Suprapubic skin (tissue), 4 donors: ENCODE data around the gene SUPT16H. TPM values are rescaled to one million over a fixed set of nuclear protein-coding genes. Genes with fewer than 3 reads are reported as not detected.

Experiments
- DNase-seq, 2 donors: peaks; one replicate each; pipeline ENCODE4 v3.0.0-alpha.2; 2019; ENCODE audit warnings: low spot score in 2 of 2
- H3K27ac ChIP-seq: fragments of 200-600 bp; sonication (generic); one replicate; pipeline ENCODE4 v1.5.1; 2019
- H3K27me3 ChIP-seq: fragments of 200-600 bp; sonication (generic); one replicate; pipeline ENCODE4 v1.5.1; 2019
- H3K36me3 ChIP-seq: fragments of 200-600 bp; sonication (generic); one replicate; pipeline ENCODE4 v1.5.1; 2019
- H3K4me1 ChIP-seq: fragments of 200-600 bp; sonication (generic); one replicate; pipeline ENCODE4 v1.5.1; 2019
- H3K4me3 ChIP-seq: fragments of 200-600 bp; sonication (generic); one replicate; pipeline ENCODE4 v1.5.1; 2019; ENCODE audit warnings: mild to moderate bottlenecking
- H3K9me3 ChIP-seq: fragments of 200-600 bp; sonication (generic); one replicate; pipeline ENCODE4 v1.5.1; 2019
- CTCF ChIP-seq, 2 donors: fragments of 200-600 bp in 1 of 2; fragments of 450-650 bp in 1 of 2; sonication (generic) in 1 of 2; IDR thresholded peaks; one replicate each; pipeline ENCODE4 v1.5.1; 2016 to 2019; ENCODE audit warnings: antibody characterized with exemption in 2 of 2, mild to moderate bottlenecking in 1 of 2, moderate library complexity in 1 of 2
- EP300 ChIP-seq: sonication (generic); formaldehyde crosslinking; IDR thresholded peaks from one replicate; pipeline ENCODE4 v1.6.1; 2017; ENCODE audit warnings: antibody characterized with exemption
- POLR2A ChIP-seq, 2 donors: fragments of 450-650 bp; IDR thresholded peaks; one replicate each; pipeline ENCODE4 v1.6.1; 2017; ENCODE audit warnings: antibody characterized with exemption in 2 of 2, mild to moderate bottlenecking in 2 of 2, moderate library complexity in 2 of 2
- POLR2AphosphoS5 ChIP-seq, 3 donors: sonication (generic); formaldehyde crosslinking; IDR thresholded peaks; one replicate each; pipeline ENCODE4 v1.6.1; 2017; ENCODE audit warnings: antibody characterized with exemption in 3 of 3
- WGBS: methylation state at CpG from one replicate; pipeline ENCODE4 v1.1.5; 2018; 5-methylcytosine and 5-hydroxymethylcytosine counted together
- total RNA-seq, 4 donors: library from RNA; depleted of rRNA; stranded (reverse); fragments of >200 nt; gene quantifications; one replicate each; pipeline ENCODE4 v1.1.0, GENCODE V29; 2016

SUPT16H gene
- total RNA-seq, 4 donors from 2014 or later = 41.9 to 64.5 (median 50.1) TPM

DNA sequence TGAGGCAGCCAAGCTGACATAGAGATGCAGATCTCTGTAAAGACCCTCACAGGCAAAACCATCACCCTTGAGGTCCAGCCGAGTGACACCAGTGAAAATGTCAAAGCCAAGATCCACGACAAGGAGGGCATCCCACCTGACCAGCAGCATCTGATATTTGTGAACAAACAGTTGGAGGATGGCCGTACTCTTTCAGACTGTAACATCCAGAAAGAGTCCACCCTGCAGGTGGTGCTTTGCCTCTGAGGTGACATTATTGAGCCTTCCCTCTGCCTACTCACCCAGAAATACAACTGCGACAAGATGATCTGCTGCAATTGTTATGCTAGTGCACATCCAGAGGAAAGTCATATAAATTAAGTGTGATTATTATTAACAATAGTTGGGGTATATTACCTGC is 15.1 kb upstream of the SUPT16H start:
- Histone ChIP-seq H3K4me3 (no peak overlapping the region), H3K4me1 (no peaks in the 10 kb centered on the region), H3K9me3 (no peaks in the 10 kb centered on the region), H3K27ac (no peak overlapping the region), H3K36me3 (peaks cover 100% of the 10 kb centered on the region), H3K27me3 (no peaks in the 10 kb centered on the region)
- no peak for DNase-seq
- no peak for TF ChIP-seq POLR2AphosphoS5 (IDR thresholded peaks at IDR 0.05)
- no peak for TF ChIP-seq POLR2A (IDR thresholded peaks at IDR 0.05)
- no peak for TF ChIP-seq EP300
- no peak for TF ChIP-seq CTCF (IDR thresholded peaks at IDR 0.05)
- WGBS = 98% methylated on average over 4 of the region's 4 CpGs

- Histone ChIP-seq H3K9me3 (no peaks in the 10 kb centered on the region), H3K4me1 (no peaks in the 10 kb centered on the region), H3K4me3 (no peak overlapping the region), H3K27ac (no peak overlapping the region), H3K27me3 (no peaks in the 10 kb centered on the region), H3K36me3 (peaks cover 100% of the 10 kb centered on the region)
- no peak for TF ChIP-seq EP300
- TF ChIP-seq POLR2AphosphoS5 (IDR thresholded peaks at IDR 0.05) = no peak
- no peak for TF ChIP-seq POLR2A (IDR thresholded peaks at IDR 0.05)
- no peak for TF ChIP-seq CTCF (IDR thresholded peaks at IDR 0.05)
- WGBS = 0% methylated on average over 1 of the region's 1 CpG
- DNase-seq = no peak
Measured at GRCh38 chr14:21395450-21395849, 11.6 kb upstream of the SUPT16H start.

- TF ChIP-seq CTCF (IDR thresholded peaks at IDR 0.05) = no peak
- Histone ChIP-seq H3K4me3 (no peak overlapping the region), H3K27me3 (no peaks in the 10 kb centered on the region), H3K27ac (peak overlapping the region; percentile 92), H3K36me3 (peaks cover 43% of the 10 kb centered on the region), H3K9me3 (no peaks in the 10 kb centered on the region), H3K4me1 (peaks cover 22% of the 10 kb centered on the region)
- DNase-seq = no peak
- 85% methylated on average over 7 of the region's 7 CpGs for WGBS
Measured at GRCh38 chr14:21385188-21385904, 1.5 kb upstream of the SUPT16H start.

GRCh38 chr14:21384494-21384851 is 654 bp upstream of the SUPT16H start:
- Histone ChIP-seq H3K4me3 (peak overlapping the region; percentile 67), H3K36me3 (peaks cover 34% of the 10 kb centered on the region), H3K9me3 (no peaks in the 10 kb centered on the region), H3K27me3 (no peaks in the 10 kb centered on the region), H3K27ac (peak overlapping the region; percentile 92), H3K4me1 (peaks cover 22% of the 10 kb centered on the region)
- TF ChIP-seq CTCF (IDR thresholded peaks at IDR 0.05) (no peak), POLR2AphosphoS5 (IDR thresholded peaks at IDR 0.05) (peak in 1 of 3 donors; percentile 29)
- under 1% methylated on average over 12 of the region's 12 CpGs for WGBS
- no peak for DNase-seq

- peak overlapping the region; percentile 92 for H3K27ac ChIP-seq
- H3K27me3 ChIP-seq = no peaks in the 10 kb centered on the region
- TF ChIP-seq CTCF (IDR thresholded peaks at IDR 0.05) (no peak), POLR2A (IDR thresholded peaks at IDR 0.05) (no peak), EP300 (no peak), POLR2AphosphoS5 (IDR thresholded peaks at IDR 0.05) (no peak)
- H3K9me3 ChIP-seq = no peaks in the 10 kb centered on the region
- peaks cover 22% of the 10 kb centered on the region for H3K36me3 ChIP-seq
- peak overlapping the region; percentile 67 for H3K4me3 ChIP-seq
- DNase-seq = peak in 1 of 2 donors; percentile 78
- H3K4me1 ChIP-seq = peaks cover 25% of the 10 kb centered on the region
- WGBS = under 1% methylated on average over 39 of the region's 39 CpGs
Measured at GRCh38 chr14:21382886-21383847, 652 bp downstream of the SUPT16H start.
